Duodenal mucosa (tissue), 2 donors: ENCODE measurements around the gene SSUH2.
A peak's percentile ranks its signal among the peaks of the same experiment; 100 is the strongest.

Source experiments
- H3K27ac ChIP-seq: one replicate; pipeline ENCODE4 v1.7.0; 2013; ENCODE audit warnings: low read depth, low read length
- H3K27me3 ChIP-seq, 2 donors: one replicate each; pipeline ENCODE4 v1.7.0; 2013; ENCODE audit warnings: low read length in 2 of 2, control low read depth in 1 of 2; ENCODE audit not compliant: insufficient read depth in 2 of 2, control insufficient read depth in 1 of 2
- H3K36me3 ChIP-seq, 2 donors: one replicate each; pipeline ENCODE4 v1.7.0; 2013; ENCODE audit warnings: low read length in 2 of 2, control low read depth in 1 of 2; ENCODE audit not compliant: insufficient read depth in 2 of 2, control insufficient read depth in 1 of 2
- H3K4me1 ChIP-seq, 2 donors: one replicate each; pipeline ENCODE4 v1.7.0; 2013; ENCODE audit warnings: low read length in 2 of 2, control low read depth in 1 of 2; ENCODE audit not compliant: insufficient read depth in 2 of 2, control insufficient read depth in 1 of 2
- H3K4me3 ChIP-seq, 2 donors: one replicate each; pipeline ENCODE4 v1.7.0; 2013; ENCODE audit warnings: low read length in 2 of 2, low read depth in 1 of 2
- H3K9ac ChIP-seq, 2 donors: one replicate each; pipeline ENCODE4 v1.7.0; 2013; ENCODE audit warnings: low read length in 2 of 2, low read depth in 1 of 2
- H3K9me3 ChIP-seq, 2 donors: one replicate each; pipeline ENCODE4 v1.7.0; 2013; ENCODE audit warnings: low read length in 2 of 2, control low read depth in 1 of 2; ENCODE audit not compliant: control insufficient read depth in 1 of 2

SSUH2 gene

DNA sequence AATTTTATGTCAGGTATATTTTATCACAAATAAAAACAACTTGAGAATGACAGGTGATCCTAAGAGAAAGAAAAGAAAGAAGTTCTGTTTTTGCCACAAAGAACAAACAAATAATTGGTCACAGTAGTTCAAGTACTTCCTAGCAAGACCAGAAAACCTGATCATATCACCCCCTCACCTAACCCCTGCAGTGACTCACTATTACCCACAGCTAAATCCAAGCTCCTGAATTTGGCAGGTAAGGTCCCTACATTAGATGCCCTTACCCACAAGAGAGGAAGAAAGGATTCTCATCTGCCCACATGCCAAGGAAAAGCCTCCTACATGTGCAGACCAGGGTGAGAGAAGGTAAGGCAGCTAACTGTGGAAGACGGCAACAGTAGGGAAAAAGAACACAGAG lies 4.4 kb downstream of the SSUH2 start:
- Histone ChIP-seq H3K27ac (no peak overlapping the region), H3K4me3 (no peak overlapping the region), H3K4me1 (peaks cover 2 to 6% of the 10 kb centered on the region in 2 donors), H3K9me3 (no peaks in the 10 kb centered on the region), H3K9ac (no peak overlapping the region), H3K27me3 (no peaks in the 10 kb centered on the region), H3K36me3 (no peaks in the 10 kb centered on the region)

DNA sequence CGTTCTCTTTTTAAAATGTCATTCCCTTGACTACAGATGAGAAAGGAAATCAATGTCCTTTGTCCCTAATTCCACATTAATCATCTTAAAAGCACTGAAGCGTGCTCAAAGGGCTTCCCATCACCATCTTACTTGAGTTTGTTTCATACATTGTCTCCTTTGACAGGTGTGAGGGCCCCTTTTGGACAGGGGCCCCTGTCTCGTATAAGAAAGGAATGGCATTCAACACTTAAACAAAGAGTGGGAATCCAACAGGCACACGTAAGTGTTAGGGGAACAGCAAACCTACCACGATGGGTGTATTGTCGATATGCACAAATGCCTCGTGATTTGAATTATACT lies 5.0 kb downstream of the SSUH2 start:
- no peak overlapping the region for H3K4me3 ChIP-seq
- H3K27me3 ChIP-seq = no peaks in the 10 kb centered on the region
- H3K9me3 ChIP-seq = no peaks in the 10 kb centered on the region
- no peak overlapping the region for H3K9ac ChIP-seq
- peaks cover 0 to 3% of the 10 kb centered on the region in 2 donors for H3K4me1 ChIP-seq
- no peak overlapping the region for H3K27ac ChIP-seq
- no peaks in the 10 kb centered on the region for H3K36me3 ChIP-seq

DNA sequence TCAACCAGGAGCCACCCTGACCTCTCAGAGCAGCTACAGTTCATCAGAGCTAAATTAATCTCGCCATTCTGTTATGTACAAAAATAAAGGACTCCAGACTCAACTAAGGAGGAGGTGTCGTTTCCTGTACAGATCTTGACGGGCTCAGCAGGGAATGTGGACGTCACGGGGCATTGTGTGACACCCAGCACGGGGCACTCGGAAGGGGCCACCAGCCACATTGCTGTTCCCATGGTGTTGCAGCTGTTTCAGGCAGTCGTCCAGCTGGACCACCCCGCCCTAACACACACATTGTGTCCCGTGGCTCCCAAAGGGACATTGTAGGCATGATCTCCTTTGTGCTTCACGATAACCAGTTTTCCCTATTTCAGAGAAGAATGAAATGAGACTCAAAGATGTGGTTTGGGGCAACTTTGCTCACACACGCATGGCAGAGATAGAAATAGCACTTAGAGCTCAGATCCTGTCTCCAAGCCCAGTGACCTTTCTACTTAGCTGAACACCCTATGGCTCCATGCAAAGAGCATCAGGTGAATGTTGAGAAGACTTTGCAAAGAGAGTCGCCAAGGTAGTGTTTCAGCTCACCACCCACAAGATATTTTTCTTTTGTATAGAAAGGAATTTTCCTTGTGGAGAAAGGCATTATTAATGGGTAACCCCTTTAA lies 5.5 kb downstream of the SSUH2 start:
- Histone ChIP-seq H3K27ac (no peak overlapping the region), H3K27me3 (no peaks in the 10 kb centered on the region), H3K9me3 (no peaks in the 10 kb centered on the region), H3K4me3 (no peak overlapping the region), H3K4me1 (peaks cover 0 to 3% of the 10 kb centered on the region in 2 donors), H3K9ac (no peak overlapping the region), H3K36me3 (no peaks in the 10 kb centered on the region)

DNA sequence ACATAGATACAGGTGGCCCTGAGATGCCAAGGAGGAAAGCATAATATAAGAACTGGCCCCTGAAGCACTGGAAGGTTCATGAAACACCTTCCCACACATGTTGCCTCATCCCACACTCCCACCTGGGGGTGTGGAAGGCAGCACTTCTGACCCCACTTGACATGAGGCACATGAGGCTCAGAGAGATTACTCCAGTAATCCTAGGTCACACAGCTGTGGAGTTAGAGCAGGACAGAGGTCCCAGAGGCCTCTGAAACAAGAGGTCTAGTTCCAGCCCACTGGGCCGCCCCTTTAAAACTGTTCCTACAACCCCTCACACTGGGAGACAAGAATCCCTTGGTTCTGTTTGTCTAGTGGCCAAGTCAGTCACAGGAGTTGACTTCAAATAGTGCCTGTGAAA lies 7.2 kb downstream of the SSUH2 start:
- H3K36me3 ChIP-seq = no peaks in the 10 kb centered on the region
- H3K9ac ChIP-seq = no peak overlapping the region
- no peak overlapping the region for H3K27ac ChIP-seq
- H3K27me3 ChIP-seq = no peaks in the 10 kb centered on the region
- H3K9me3 ChIP-seq = no peaks in the 10 kb centered on the region
- H3K4me3 ChIP-seq = no peak overlapping the region
- H3K4me1 ChIP-seq = peaks cover 0 to 3% of the 10 kb centered on the region in 2 donors

DNA sequence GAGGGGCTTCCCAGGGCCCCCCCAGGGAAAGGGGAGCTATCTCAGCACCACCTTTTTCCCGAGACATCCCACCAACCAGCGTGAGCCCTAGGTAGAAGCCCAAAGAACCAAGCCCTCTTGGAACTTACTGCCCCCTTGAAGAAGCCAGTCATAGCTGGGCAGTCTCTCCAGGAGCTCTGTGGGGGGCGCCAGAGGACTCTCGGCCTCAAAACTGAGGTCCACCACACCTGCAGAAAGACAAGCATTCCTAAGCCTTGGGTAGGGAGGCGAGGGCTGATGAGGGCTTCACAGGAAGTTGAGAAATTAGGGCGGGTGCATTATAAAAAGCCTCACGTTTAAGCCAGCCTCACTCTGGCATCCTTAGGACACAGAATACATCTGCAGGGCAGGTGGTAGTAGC lies 9.0 kb downstream of the SSUH2 start:
- Histone ChIP-seq H3K9ac (no peak overlapping the region), H3K36me3 (no peaks in the 10 kb centered on the region), H3K27me3 (no peaks in the 10 kb centered on the region), H3K9me3 (no peaks in the 10 kb centered on the region), H3K4me1 (peaks cover 0 to 3% of the 10 kb centered on the region in 2 donors), H3K27ac (no peak overlapping the region), H3K4me3 (no peak overlapping the region)

DNA sequence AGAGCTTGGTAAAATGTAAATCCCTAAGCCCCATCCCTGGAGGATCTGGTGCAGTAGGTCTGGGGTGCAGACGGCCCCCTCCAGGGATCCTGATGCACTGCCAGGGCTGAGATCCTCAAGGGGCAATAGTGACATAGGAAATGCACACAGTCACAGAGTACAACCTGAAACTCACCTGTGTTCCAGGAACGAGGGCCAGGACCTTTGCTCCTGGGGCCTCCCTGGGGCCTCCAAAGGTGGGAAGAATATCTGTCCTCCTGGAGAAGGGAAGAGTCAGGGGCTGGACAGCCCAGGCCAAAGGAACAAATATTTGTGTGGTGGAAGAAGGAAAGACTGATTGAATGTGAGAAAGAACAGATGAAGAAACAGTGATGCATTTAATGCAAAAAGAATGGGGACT lies 9.5 kb downstream of the SSUH2 start:
- no peak overlapping the region for H3K9ac ChIP-seq
- peaks cover 0 to 3% of the 10 kb centered on the region in 2 donors for H3K4me1 ChIP-seq
- H3K9me3 ChIP-seq = no peaks in the 10 kb centered on the region
- H3K36me3 ChIP-seq = no peaks in the 10 kb centered on the region
- no peak overlapping the region for H3K27ac ChIP-seq
- no peak overlapping the region for H3K4me3 ChIP-seq
- no peaks in the 10 kb centered on the region for H3K27me3 ChIP-seq

DNA sequence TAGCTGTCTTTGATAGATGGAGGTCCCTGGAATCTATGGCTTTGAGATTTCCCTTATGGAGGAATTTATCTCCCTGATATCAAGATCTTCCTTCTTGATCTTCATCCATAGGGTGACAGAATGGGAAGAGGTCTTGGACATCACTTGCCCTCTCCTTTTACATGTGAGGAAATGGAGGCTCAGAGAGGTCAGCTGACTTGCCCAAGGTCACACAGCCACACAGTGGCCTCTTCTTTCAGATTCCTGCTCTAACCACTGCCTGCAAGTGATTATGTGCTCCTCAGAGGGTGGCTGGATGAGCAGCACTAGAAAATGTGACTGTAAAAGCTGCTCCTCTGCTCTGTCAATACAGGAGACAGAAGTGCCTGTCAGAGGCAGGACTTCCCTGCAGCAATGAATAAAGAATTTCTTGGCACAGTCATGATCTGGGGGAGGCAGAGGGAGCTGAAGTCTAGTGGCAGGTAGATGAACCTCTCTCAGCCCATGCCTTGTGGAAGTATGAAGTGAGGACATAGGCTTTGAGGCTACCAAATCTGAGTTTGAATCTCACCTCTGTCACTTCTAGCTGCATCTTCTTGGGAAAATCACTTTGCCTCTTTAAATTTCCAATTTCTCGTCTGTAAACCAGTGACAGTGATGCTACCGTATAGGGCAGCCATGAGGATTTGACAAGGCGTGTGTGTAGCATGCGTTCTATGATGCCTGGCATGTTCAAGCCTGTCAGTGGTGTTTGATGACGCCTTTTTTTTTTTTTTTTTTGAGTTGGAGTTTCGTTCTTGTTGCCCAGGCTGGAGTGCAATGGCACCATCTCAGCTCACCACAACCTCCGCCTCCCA lies 12.0 kb downstream of the SSUH2 start:
- Histone ChIP-seq H3K4me3 (no peak overlapping the region), H3K9me3 (no peaks in the 10 kb centered on the region), H3K36me3 (no peaks in the 10 kb centered on the region), H3K27me3 (no peaks in the 10 kb centered on the region), H3K9ac (no peak overlapping the region), H3K4me1 (peaks cover 9 to 11% of the 10 kb centered on the region in 2 donors), H3K27ac (no peak overlapping the region)

DNA sequence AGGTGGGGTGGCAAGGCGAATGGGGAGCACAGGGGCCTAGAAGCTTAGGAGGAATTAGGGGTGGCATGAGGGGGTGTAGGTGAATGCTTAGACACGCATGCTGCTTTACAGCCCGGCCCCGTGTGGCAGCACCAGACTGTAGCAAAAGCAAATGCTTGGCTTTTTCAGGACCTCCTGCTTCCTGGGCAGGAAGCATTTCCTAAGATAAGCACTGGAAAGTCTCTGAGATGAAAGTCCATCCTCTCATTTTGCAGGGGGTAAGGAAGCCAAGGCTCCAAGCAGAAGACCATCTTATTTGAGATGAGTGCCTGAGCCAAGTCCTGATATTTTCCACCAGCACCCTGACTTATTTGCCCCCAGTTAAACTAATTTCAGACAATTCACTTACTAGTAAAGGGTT lies 12.9 kb downstream of the SSUH2 start:
- Histone ChIP-seq H3K27ac (no peak overlapping the region), H3K27me3 (no peaks in the 10 kb centered on the region), H3K4me3 (no peak overlapping the region), H3K9ac (no peak overlapping the region), H3K9me3 (no peaks in the 10 kb centered on the region), H3K36me3 (no peaks in the 10 kb centered on the region), H3K4me1 (peaks cover 6 to 11% of the 10 kb centered on the region in 2 donors)

DNA sequence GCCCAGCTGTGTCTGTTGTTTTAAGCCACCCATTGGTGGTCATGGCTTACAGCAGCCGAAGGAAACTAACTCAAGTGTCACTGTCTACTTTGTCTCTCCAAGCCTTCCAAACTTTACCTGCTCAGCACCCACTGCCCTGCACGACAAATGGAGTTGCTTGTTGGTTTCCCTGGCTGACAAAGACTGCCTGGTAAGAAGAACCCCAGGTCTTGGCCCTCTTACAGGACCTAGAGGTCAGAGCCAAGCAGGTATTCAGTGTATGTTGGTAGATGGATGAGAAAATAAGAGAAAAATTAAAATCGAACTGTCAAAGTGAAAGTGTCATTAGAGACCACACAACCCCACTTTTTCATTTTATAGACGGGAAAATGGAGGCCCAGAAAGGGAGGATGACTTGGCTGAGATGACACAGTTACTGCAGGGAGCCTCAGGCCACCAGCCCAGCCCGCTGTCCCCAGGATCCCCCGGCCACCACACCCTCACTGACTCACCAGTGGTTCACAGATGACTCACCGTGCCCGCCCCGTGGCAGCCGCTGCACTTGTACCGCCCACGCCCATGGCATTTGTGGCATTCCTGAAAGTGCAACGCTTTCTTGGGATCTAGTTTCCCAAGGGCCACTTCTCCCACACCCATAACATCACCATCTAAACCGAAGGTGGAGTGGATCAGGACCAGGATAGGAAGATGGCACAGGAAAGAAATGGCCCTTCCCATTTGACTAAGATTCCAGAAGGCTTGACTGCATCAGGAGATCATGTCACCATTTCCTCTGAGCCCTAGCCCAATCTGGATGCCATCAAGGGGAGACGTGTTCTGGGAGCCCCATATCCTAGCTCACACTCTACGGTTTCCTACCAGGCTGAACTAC lies 15.2 kb downstream of the SSUH2 start:
- Histone ChIP-seq H3K9ac (no peak overlapping the region), H3K27ac (peak overlapping the region; percentile 13), H3K4me1 (peaks cover 6 to 11% of the 10 kb centered on the region in 2 donors), H3K4me3 (no peak overlapping the region), H3K27me3 (no peaks in the 10 kb centered on the region), H3K36me3 (no peaks in the 10 kb centered on the region), H3K9me3 (no peaks in the 10 kb centered on the region)

DNA sequence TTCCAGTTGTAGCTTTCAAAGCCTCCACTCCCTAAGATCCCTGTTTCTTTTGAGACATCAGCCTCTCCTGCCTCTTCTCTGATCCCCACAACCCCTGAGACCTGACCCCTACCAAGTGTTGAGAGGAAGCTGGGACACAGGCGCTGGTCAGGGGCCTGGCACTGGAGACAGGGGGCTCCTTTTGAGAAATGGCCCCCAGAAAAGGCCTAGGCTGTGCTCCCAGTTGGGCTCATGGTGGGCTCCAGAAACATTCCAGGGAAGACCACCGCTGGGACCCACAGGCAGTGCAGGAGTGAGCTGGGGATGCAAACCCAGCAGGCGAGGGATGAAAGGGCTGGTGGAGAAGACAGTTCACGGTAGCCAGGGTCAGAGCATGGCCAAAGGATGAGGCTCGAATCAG lies 16.6 kb downstream of the SSUH2 start:
- H3K36me3 ChIP-seq = no peaks in the 10 kb centered on the region
- no peak overlapping the region for H3K4me3 ChIP-seq
- no peaks in the 10 kb centered on the region for H3K27me3 ChIP-seq
- H3K4me1 ChIP-seq = peaks cover 9 to 15% of the 10 kb centered on the region in 2 donors
- no peak overlapping the region for H3K9ac ChIP-seq
- H3K9me3 ChIP-seq = no peaks in the 10 kb centered on the region
- H3K27ac ChIP-seq = no peak overlapping the region
